HepG2 (cell line): ENCODE data around the gene SULT6B1. TPM values are rescaled to one million over a fixed set of nuclear protein-coding genes. Genes with fewer than 3 reads are reported as not detected.
A peak's percentile ranks its signal among the peaks of the same experiment; 100 is the strongest.

Source experiments
- CHCHD3 ChIP-seq: sonication (generic); formaldehyde crosslinking; IDR thresholded peaks from 2 replicates; pipeline ENCODE4 v1.8.0; 2022; ENCODE audit warnings: mild to moderate bottlenecking, missing genetic modification reagents, moderate library complexity
- FOXA3 ChIP-seq: IDR thresholded peaks from 2 replicates; pipeline ENCODE4 v1.6.1; 2016; ENCODE audit warnings: missing genetic modification reagents, missing compliant biosample characterization
- GTF3A ChIP-seq: sonication (generic); formaldehyde crosslinking; conservative IDR thresholded peaks from 2 replicates; pipeline ENCODE4 v1.4.0; 2020; ENCODE audit warnings: mild to moderate bottlenecking, missing genetic modification reagents
- KLF11 ChIP-seq: IDR thresholded peaks from 2 replicates; pipeline ENCODE4 v1.6.1; 2016; ENCODE audit warnings: missing compliant biosample characterization
- MIER3 ChIP-seq: IDR thresholded peaks from 2 replicates; pipeline ENCODE4 v1.6.1; 2016; ENCODE audit warnings: missing compliant biosample characterization, borderline replicate concordance
- RXRA ChIP-seq: sonication (generic); formaldehyde crosslinking; IDR thresholded peaks from 2 replicates; pipeline ENCODE4 v1.5.1; 2020; ENCODE audit warnings: missing genetic modification reagents
- SAP130 ChIP-seq: IDR thresholded peaks from 2 replicates; pipeline ENCODE4 v1.6.1; 2016; ENCODE audit warnings: low read depth
- ZNF292 ChIP-seq: sonication (generic); formaldehyde crosslinking; IDR thresholded peaks from 2 replicates; pipeline ENCODE4 v1.8.1; 2022; ENCODE audit warnings: mild to moderate bottlenecking, low read depth, missing genetic modification reagents, borderline replicate concordance
- ZNF883 ChIP-seq: sonication (generic); formaldehyde crosslinking; IDR thresholded peaks from 2 replicates; pipeline ENCODE4 v1.5.1; 2020; ENCODE audit warnings: mild to moderate bottlenecking, missing genetic modification reagents; ENCODE audit errors: not compliant biosample characterization
- polyA plus RNA-seq, 8 experiments: library from polyadenylated mRNA; depleted of rRNA in 3 of 8; stranded (reverse) in 7 of 8; unstranded in 1 of 8; fragments of >200 nt; fragmentation: Illumina TruSeq in 4 of 8; extraction: Trizol in 4 of 8; gene quantifications; 2 replicates each; pipeline versions ENCODE4 v1.2.1 to v1.2.3, GENCODE V29; 2011 to 2016; ENCODE audit warnings: low read depth in 4 of 8, missing spikeins in 1 of 8, mixed read lengths in 1 of 8; ENCODE audit not compliant: insufficient read depth in 1 of 8
- total RNA-seq, 5 experiments: library from RNA; depleted of rRNA; stranded (reverse); fragments of >200 nt; fragmentation: Illumina TruSeq; extraction: Trizol; gene quantifications; 2 replicates each; pipeline ENCODE4 v1.2.3, GENCODE V29; 2016; ENCODE audit warnings: low read depth in 1 of 5
- TF ChIP-seq, protein P1 (sequence below): sonication (generic); formaldehyde crosslinking; IDR thresholded peaks from 2 replicates; pipeline ENCODE4 v1.5.1; 2020; ENCODE audit warnings: mild to moderate bottlenecking, missing genetic modification reagents, borderline replicate concordance
- TF ChIP-seq, protein P2 (sequence below): sonication (generic); formaldehyde crosslinking; IDR thresholded peaks from 2 replicates; pipeline ENCODE4 v1.9.0; 2022; ENCODE audit warnings: low read depth, missing genetic modification reagents
- TF ChIP-seq, protein P3 (sequence below): sonication (generic); formaldehyde crosslinking; IDR thresholded peaks from 2 replicates; pipeline ENCODE4 v1.5.0; 2020; ENCODE audit warnings: missing genetic modification reagents
- TF ChIP-seq, protein P4 (sequence below): sonication (generic); formaldehyde crosslinking; IDR thresholded peaks from 2 replicates; pipeline ENCODE4 v1.4.0; 2020; ENCODE audit warnings: low read depth, missing genetic modification reagents
- TF ChIP-seq, protein P5 (sequence below): sonication (generic); formaldehyde crosslinking; IDR thresholded peaks from 2 replicates; pipeline ENCODE4 v1.4.0; 2020; ENCODE audit warnings: missing genetic modification reagents

The SULT6B1 gene
- total and polyA plus RNA-seq, 2 of the 13 experiments (the other 11 are each of a cell fraction or from before 2014, with no cell fraction given): not detected

DNA sequence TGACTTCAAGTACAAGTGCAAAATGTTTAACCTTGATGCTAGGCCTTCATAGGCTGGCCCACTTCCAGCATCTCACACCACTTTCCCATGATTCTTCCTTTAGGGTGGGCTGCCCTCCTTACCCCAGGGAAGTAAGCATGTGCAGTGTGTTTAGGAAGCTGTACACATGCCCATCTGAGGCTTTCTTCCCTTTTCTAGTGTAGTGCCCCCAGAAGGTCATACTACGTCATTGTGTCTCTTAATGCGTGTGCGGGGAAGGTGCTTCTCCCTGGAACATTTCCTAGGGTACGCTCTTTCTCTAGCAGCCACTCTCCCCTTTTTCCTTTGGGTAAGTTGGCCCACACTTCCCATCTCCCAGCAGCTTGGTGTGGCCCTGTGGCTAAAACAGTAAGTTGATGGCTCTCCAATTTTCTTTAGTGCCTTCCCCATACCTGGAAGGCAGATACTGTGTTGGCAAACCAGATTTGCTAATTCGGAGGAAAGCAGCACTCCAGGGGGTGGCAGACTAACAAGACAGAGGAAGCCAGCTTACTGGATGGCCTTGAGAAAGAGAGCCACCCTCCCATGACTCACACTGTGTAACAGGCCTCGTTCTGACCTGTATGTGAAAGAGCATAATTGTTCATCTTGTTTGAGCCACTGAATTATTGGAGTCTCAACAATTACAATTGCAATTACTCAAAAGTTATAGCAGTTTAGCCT, 1.1 kb upstream of the SULT6B1 start (continued):
- TF ChIP-seq MIER3 (CRISPR knock-in tag) (0 out of 2 replicates have a peak, but pooled peaks have one; percentile 29), SAP130 (peak; percentile 70), KLF11 (peak; percentile 23; the same call in 1 of the 2 replicates), CHCHD3 (CRISPR knock-in tag) (no peak), ZNF292 (CRISPR knock-in tag) (peak; percentile 74; the same call in 1 of the 2 replicates), RXRA (CRISPR knock-in tag) (0 out of 2 replicates have a peak, but pooled peaks have one; percentile 43), ZNF883 (CRISPR knock-in tag) (no peak), FOXA3 (peak; percentile 85), GTF3A (CRISPR knock-in tag) (no peak)
- TF ChIP-seq, protein P1, sequence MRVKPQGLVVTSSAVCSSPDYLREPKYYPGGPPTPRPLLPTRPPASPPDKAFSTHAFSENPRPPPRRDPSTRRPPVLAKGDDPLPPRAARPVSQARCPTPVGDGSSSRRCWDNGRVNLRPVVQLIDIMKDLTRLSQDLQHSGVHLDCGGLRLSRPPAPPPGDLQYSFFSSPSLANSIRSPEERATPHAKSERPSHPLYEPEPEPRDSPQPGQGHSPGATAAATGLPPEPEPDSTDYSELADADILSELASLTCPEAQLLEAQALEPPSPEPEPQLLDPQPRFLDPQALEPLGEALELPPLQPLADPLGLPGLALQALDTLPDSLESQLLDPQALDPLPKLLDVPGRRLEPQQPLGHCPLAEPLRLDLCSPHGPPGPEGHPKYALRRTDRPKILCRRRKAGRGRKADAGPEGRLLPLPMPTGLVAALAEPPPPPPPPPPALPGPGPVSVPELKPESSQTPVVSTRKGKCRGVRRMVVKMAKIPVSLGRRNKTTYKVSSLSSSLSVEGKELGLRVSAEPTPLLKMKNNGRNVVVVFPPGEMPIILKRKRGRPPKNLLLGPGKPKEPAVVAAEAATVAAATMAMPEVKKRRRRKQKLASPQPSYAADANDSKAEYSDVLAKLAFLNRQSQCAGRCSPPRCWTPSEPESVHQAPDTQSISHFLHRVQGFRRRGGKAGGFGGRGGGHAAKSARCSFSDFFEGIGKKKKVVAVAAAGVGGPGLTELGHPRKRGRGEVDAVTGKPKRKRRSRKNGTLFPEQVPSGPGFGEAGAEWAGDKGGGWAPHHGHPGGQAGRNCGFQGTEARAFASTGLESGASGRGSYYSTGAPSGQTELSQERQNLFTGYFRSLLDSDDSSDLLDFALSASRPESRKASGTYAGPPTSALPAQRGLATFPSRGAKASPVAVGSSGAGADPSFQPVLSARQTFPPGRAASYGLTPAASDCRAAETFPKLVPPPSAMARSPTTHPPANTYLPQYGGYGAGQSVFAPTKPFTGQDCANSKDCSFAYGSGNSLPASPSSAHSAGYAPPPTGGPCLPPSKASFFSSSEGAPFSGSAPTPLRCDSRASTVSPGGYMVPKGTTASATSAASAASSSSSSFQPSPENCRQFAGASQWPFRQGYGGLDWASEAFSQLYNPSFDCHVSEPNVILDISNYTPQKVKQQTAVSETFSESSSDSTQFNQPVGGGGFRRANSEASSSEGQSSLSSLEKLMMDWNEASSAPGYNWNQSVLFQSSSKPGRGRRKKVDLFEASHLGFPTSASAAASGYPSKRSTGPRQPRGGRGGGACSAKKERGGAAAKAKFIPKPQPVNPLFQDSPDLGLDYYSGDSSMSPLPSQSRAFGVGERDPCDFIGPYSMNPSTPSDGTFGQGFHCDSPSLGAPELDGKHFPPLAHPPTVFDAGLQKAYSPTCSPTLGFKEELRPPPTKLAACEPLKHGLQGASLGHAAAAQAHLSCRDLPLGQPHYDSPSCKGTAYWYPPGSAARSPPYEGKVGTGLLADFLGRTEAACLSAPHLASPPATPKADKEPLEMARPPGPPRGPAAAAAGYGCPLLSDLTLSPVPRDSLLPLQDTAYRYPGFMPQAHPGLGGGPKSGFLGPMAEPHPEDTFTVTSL: peak; percentile 42; the same call in 1 of the 2 replicates
- TF ChIP-seq, protein P2, sequence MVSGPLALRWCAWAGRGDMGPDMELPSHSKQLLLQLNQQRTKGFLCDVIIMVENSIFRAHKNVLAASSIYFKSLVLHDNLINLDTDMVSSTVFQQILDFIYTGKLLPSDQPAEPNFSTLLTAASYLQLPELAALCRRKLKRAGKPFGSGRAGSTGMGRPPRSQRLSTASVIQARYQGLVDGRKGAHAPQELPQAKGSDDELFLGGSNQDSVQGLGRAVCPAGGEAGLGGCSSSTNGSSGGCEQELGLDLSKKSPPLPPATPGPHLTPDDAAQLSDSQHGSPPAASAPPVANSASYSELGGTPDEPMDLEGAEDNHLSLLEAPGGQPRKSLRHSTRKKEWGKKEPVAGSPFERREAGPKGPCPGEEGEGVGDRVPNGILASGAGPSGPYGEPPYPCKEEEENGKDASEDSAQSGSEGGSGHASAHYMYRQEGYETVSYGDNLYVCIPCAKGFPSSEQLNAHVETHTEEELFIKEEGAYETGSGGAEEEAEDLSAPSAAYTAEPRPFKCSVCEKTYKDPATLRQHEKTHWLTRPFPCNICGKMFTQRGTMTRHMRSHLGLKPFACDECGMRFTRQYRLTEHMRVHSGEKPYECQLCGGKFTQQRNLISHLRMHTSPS: no peak
- TF ChIP-seq, protein P3, sequence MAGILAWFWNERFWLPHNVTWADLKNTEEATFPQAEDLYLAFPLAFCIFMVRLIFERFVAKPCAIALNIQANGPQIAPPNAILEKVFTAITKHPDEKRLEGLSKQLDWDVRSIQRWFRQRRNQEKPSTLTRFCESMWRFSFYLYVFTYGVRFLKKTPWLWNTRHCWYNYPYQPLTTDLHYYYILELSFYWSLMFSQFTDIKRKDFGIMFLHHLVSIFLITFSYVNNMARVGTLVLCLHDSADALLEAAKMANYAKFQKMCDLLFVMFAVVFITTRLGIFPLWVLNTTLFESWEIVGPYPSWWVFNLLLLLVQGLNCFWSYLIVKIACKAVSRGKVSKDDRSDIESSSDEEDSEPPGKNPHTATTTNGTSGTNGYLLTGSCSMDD (CRISPR knock-in tag): no peak
- TF ChIP-seq, protein P4, sequence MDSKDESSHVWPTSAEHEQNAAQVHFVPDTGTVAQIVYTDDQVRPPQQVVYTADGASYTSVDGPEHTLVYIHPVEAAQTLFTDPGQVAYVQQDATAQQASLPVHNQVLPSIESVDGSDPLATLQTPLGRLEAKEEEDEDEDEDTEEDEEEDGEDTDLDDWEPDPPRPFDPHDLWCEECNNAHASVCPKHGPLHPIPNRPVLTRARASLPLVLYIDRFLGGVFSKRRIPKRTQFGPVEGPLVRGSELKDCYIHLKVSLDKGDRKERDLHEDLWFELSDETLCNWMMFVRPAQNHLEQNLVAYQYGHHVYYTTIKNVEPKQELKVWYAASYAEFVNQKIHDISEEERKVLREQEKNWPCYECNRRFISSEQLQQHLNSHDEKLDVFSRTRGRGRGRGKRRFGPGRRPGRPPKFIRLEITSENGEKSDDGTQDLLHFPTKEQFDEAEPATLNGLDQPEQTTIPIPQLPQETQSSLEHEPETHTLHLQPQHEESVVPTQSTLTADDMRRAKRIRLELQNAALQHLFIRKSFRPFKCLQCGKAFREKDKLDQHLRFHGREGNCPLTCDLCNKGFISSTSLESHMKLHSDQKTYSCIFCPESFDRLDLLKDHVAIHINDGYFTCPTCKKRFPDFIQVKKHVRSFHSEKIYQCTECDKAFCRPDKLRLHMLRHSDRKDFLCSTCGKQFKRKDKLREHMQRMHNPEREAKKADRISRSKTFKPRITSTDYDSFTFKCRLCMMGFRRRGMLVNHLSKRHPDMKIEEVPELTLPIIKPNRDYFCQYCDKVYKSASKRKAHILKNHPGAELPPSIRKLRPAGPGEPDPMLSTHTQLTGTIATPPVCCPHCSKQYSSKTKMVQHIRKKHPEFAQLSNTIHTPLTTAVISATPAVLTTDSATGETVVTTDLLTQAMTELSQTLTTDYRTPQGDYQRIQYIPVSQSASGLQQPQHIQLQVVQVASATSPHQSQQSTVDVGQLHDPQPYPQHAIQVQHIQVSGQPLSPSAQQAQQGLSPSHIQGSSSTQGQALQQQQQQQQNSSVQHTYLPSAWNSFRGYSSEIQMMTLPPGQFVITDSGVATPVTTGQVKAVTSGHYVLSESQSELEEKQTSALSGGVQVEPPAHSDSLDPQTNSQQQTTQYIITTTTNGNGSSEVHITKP: peak; percentile 69; the same call in 1 of the 2 replicates
- TF ChIP-seq, protein P5, sequence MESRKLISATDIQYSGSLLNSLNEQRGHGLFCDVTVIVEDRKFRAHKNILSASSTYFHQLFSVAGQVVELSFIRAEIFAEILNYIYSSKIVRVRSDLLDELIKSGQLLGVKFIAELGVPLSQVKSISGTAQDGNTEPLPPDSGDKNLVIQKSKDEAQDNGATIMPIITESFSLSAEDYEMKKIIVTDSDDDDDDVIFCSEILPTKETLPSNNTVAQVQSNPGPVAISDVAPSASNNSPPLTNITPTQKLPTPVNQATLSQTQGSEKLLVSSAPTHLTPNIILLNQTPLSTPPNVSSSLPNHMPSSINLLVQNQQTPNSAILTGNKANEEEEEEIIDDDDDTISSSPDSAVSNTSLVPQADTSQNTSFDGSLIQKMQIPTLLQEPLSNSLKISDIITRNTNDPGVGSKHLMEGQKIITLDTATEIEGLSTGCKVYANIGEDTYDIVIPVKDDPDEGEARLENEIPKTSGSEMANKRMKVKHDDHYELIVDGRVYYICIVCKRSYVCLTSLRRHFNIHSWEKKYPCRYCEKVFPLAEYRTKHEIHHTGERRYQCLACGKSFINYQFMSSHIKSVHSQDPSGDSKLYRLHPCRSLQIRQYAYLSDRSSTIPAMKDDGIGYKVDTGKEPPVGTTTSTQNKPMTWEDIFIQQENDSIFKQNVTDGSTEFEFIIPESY: peak; percentile 36; the same call in 1 of the 2 replicates
